HCT116 (cell line): ENCODE measurements around the gene DENND4A. TPM values are rescaled to one million over a fixed set of nuclear protein-coding genes. Genes with fewer than 3 reads are reported as not detected.

Experiments used
- ATAC-seq: fragments of 200-7000 bp; cut with Tn5 transposase; 2 replicates; pipeline ENCODE4 v1.9.1; 2020; ENCODE audit warnings: mild to moderate bottlenecking, moderate library complexity
- BruUV-seq: library from RNA; stranded (reverse); fragments of 400-500 nt; replicated peaks from 2 replicates; lab custom pipeline; 2021; lab: Mats Ljungman, UMichigan
- CTCF ChIA-PET: fragments of 300-600 bp; sonication (Branson Sonifier 250); formaldehyde crosslinking; loops from one replicate; lab custom pipeline; 2021; ENCODE audit warnings: antibody characterized with exemption; lab: Charles Lee
- POLR2A ChIA-PET: fragments of 300-600, 350-600 bp; sonication (Branson Sonifier 250); formaldehyde crosslinking; loops from one replicate; lab custom pipeline; 2021; ENCODE audit warnings: antibody characterized with exemption; lab: Charles Lee
- RAD21 ChIA-PET, 2 experiments: fragments of 300-600 bp; sonication (Branson Sonifier 250); formaldehyde crosslinking; loops; one replicate each; lab custom pipeline; 2023; ENCODE audit warnings: low total read pairs in 2 of 2; ENCODE audit not compliant: uncharacterized antibody in 2 of 2, unreplicated experiment in 2 of 2, low non-redundant PET in 1 of 2; lab: Charles Lee
- DNase-seq: peaks from one replicate; pipeline ENCODE4 v3.0.0-alpha.2; 2010; ENCODE audit warnings: low read depth, low spot score
- H2AFZ ChIP-seq: fragments of 200-600 bp; shearing (Covaris generic), sonication (generic); 2 replicates; pipeline ENCODE4 v1.6.1; 2017; ENCODE audit warnings: low read depth, mixed run types, mixed read lengths, antibody characterized with exemption, low read length; ENCODE audit not compliant: poor library complexity, severe bottlenecking
- H3K27ac ChIP-seq: 2 replicates; pipeline ENCODE4 v1.5.1; 2012; ENCODE audit warnings: low read depth, low read length
- H3K27me3 ChIP-seq: fragments of 200-600 bp; sonication (generic); 2 replicates; pipeline ENCODE4 v1.6.1; 2016; ENCODE audit warnings: mixed run types, low read length, mixed read lengths; ENCODE audit not compliant: insufficient read depth
- H3K36me3 ChIP-seq, 2 experiments: fragments of 200-500 bp in 1 of 2; fragments of 200-600 bp in 1 of 2; sonication (Bioruptor generic) in 1 of 2; sonication (generic) in 1 of 2; 2 replicates each; pipeline versions ENCODE4 v1.5.1 to v1.6.1; 2014 to 2016; ENCODE audit warnings: low read length in 2 of 2, inconsistent platforms in 1 of 2, mixed read lengths in 1 of 2, mixed run types in 1 of 2; ENCODE audit not compliant: insufficient read depth in 2 of 2, control insufficient read depth in 1 of 2
- H3K4me1 ChIP-seq, 2 experiments: fragments of 200-600 bp in 1 of 2; sonication (generic) in 1 of 2; 2 replicates each; pipeline versions ENCODE4 v1.5.1 to v1.6.1; 2012 to 2017; ENCODE audit warnings: low read length in 2 of 2, inconsistent platforms in 1 of 2, mild to moderate bottlenecking in 1 of 2, mixed read lengths in 1 of 2, mixed run types in 1 of 2, moderate library complexity in 1 of 2; ENCODE audit not compliant: insufficient read depth in 2 of 2, control insufficient read depth in 1 of 2
- H3K4me2 ChIP-seq: fragments of 200-600 bp; sonication (generic); 2 replicates; pipeline ENCODE4 v1.6.1; 2017; ENCODE audit warnings: mixed run types, low read length, mixed read lengths
- H3K4me3 ChIP-seq, 2 experiments: fragments of 200-600 bp in 1 of 2; sonication (generic) in 1 of 2; replicated peaks in 1 of 2; 2 replicates each; pipeline ENCODE4 v1.5.1; 2011 to 2016; ENCODE audit warnings: low read length in 2 of 2, control low read depth in 1 of 2, low read depth in 1 of 2, mild to moderate bottlenecking in 1 of 2, mixed read lengths in 1 of 2, mixed run types in 1 of 2
- H3K79me2 ChIP-seq: fragments of 200-600 bp; sonication (generic); 2 replicates; pipeline ENCODE4 v1.6.1; 2017; ENCODE audit warnings: mild to moderate bottlenecking, mixed run types, low read length, moderate library complexity, mixed read lengths; ENCODE audit not compliant: insufficient read depth
- H3K9ac ChIP-seq: fragments of 200-600 bp; sonication (generic); 2 replicates; pipeline ENCODE4 v1.6.1; 2016; ENCODE audit warnings: low read length, mixed read lengths
- H3K9me2 ChIP-seq: fragments of 200-600 bp; sonication (generic), shearing (Covaris generic); 2 replicates; pipeline ENCODE4 v1.6.1; 2017; ENCODE audit warnings: mixed run types, mild to moderate bottlenecking, moderate library complexity; ENCODE audit not compliant: insufficient read depth
- H3K9me3 ChIP-seq, 2 experiments: fragments of 200-500 bp in 1 of 2; fragments of 200-600 bp in 1 of 2; sonication (Bioruptor generic) in 1 of 2; sonication (generic) in 1 of 2; 2 replicates each; pipeline ENCODE4 v1.6.1; 2014 to 2017; ENCODE audit warnings: low read length in 2 of 2, mixed read lengths in 2 of 2, inconsistent platforms in 1 of 2, low read depth in 1 of 2, mild to moderate bottlenecking in 1 of 2, mixed run types in 1 of 2, moderate library complexity in 1 of 2; ENCODE audit not compliant: control insufficient read depth in 1 of 2, insufficient read depth in 1 of 2
- H4K20me1 ChIP-seq: fragments of 200-600 bp; sonication (generic), shearing (Covaris generic); 2 replicates; pipeline ENCODE4 v1.6.1; 2017; ENCODE audit warnings: mixed run types, mild to moderate bottlenecking, moderate library complexity; ENCODE audit not compliant: insufficient read depth
- ATF3 ChIP-seq: IDR thresholded peaks from 2 replicates; pipeline ENCODE4 v1.6.1; 2012
- CEBPB ChIP-seq: IDR thresholded peaks from 2 replicates; pipeline ENCODE4 v1.6.1; 2012; ENCODE audit warnings: low read depth
- CTCF ChIP-seq, 3 experiments: fragments of 200-600 bp in 1 of 3; sonication (generic) in 1 of 3; IDR thresholded peaks in 2 of 3; conservative IDR thresholded peaks in 1 of 3; 2 replicates each; pipeline ENCODE4 v1.5.1; 2012 to 2017; ENCODE audit warnings: low read depth in 2 of 3, low read length in 2 of 3, antibody characterized with exemption in 1 of 3, borderline replicate concordance in 1 of 3, control low read depth in 1 of 3, mild to moderate bottlenecking in 1 of 3, mixed read lengths in 1 of 3, mixed run types in 1 of 3, moderate library complexity in 1 of 3; ENCODE audit not compliant: insufficient read depth in 1 of 3
- EGR1 ChIP-seq: IDR thresholded peaks from 2 replicates; pipeline ENCODE4 v1.6.1; 2012; ENCODE audit warnings: low read depth
- ELF1 ChIP-seq: IDR thresholded peaks from 2 replicates; pipeline ENCODE4 v1.6.1; 2012; ENCODE audit warnings: low read depth, borderline replicate concordance
- EZH2 ChIP-seq: fragments of 200-600 bp; sonication (generic); IDR thresholded peaks from 2 replicates; pipeline ENCODE4 v1.6.1; 2017; ENCODE audit warnings: antibody characterized with exemption, mixed run types
- FOSL1 ChIP-seq: IDR thresholded peaks from 2 replicates; pipeline ENCODE4 v1.6.1; 2012; ENCODE audit warnings: low read depth
- POLR2AphosphoS5 ChIP-seq: IDR thresholded peaks from 2 replicates; pipeline ENCODE4 v1.6.1; 2011; ENCODE audit warnings: mild to moderate bottlenecking, low read depth, low read length, moderate library complexity
- SP1 ChIP-seq: IDR thresholded peaks from 2 replicates; pipeline ENCODE4 v1.6.1; 2012; ENCODE audit warnings: low read depth
- ZBTB33 ChIP-seq: IDR thresholded peaks from 2 replicates; pipeline ENCODE4 v1.6.1; 2011; ENCODE audit warnings: mild to moderate bottlenecking, low read length, moderate library complexity; ENCODE audit not compliant: insufficient replicate concordance; ENCODE audit errors: extremely low read depth
- ZFX ChIP-seq: fragments of 450-650 bp; IDR thresholded peaks from 2 replicates; pipeline ENCODE4 v1.6.1; 2017
- intact Hi-C: fragments of 100-400 bp; cut with micrococcal nuclease; formaldehyde crosslinking; loops from 2 replicates; pipeline ENCODE4 v1.10.0; 2022
- total RNA-seq: library from RNA; stranded (reverse); gene quantifications from one replicate; pipeline ENCODE4 v1.2.1, GENCODE V29; 2021; ENCODE audit not compliant: unreplicated experiment

DENND4A gene
- total RNA-seq, 1 experiment from 2014 or later, result 9.1 TPM

- DNase-seq (no peak), ATAC-seq (no peak)
- no peak overlapping the region for H3K9ac ChIP-seq
- no peak overlapping the region for H2AFZ ChIP-seq
- POLR2A ChIA-PET, result no interaction called here
- no peak overlapping the region for H3K27ac ChIP-seq
- H3K9me3 ChIP-seq, result no peaks in the 10 kb centered on the region
- TF ChIP-seq ATF3, result no peak
- TF ChIP-seq ELF1, result no peak
- no peak for TF ChIP-seq SP1
- no peak for TF ChIP-seq CEBPB
- TF ChIP-seq CTCF (IDR thresholded peaks at IDR 0.05 in 2 of 3, conservative IDR thresholded peaks at IDR 0.05 in 1 of 3; ENCODE audit: borderline replicate concordance in 1 of 3, insufficient read depth in 1 of 3, low read depth in 2 of 3, low read length in 2 of 3), result no peak
- no peak for TF ChIP-seq FOSL1
- TF ChIP-seq ZFX, result no peak
- no peak for TF ChIP-seq EGR1
- TF ChIP-seq EZH2, result no peak
- TF ChIP-seq ZBTB33, result no peak
- no peak for TF ChIP-seq POLR2AphosphoS5
- RAD21 ChIA-PET, result no interaction called here
- H3K4me2 ChIP-seq, result no peak overlapping the region
- CTCF ChIA-PET, result no interaction called here
- no peaks in the 10 kb centered on the region for H3K9me2 ChIP-seq
- H3K4me1 ChIP-seq, result peaks cover 3 to 26% of the 10 kb centered on the region in 2 experiments; a peak in 3 of 4 replicates
- BruUV-seq, result no TSS peak
- no peak overlapping the region for H3K4me3 ChIP-seq
- H3K79me2 ChIP-seq, result no peaks in the 10 kb centered on the region
- intact Hi-C loops, result no loop called here
- H3K36me3 ChIP-seq, result no peaks in the 10 kb centered on the region
- no peaks in the 10 kb centered on the region for H3K27me3 ChIP-seq
- no peaks in the 10 kb centered on the region for H4K20me1 ChIP-seq
These were observed 141.1 kb downstream of the DENND4A start for GRCh38 chr15:65651042-65651322.
